Pancreas (tissue), 10 donors: ENCODE data around the gene CCDC200. TPM values are rescaled to one million over a fixed set of nuclear protein-coding genes. Genes with fewer than 3 reads are reported as not detected.

ENCODE experiments used
- ATAC-seq, 4 donors: fragments of 200-7000 bp; cut with Tn5 transposase; one replicate each; pipeline versions ENCODE4 v1.8.0 to v1.9.1; 2020; ENCODE audit warnings: mild to moderate bottlenecking in 4 of 4, moderate library complexity in 4 of 4
- DNase-seq, 6 donors: peaks; one replicate each; pipeline ENCODE4 v3.0.0-alpha.2; 2020
- FAIRE-seq: peaks from 2 replicates; lab custom pipeline; 2012; peaks lifted over from hg19 to GRCh38; lab: Jason Lieb, UNC
- H3K27ac ChIP-seq, 4 donors: fragments of 200-600 bp; sonication (generic); 1 replicate in 3 of 4; 2 replicates in 1 of 4; pipeline versions ENCODE4 v1.5.0 to v1.8.0; 2020
- H3K27me3 ChIP-seq, 4 donors: fragments of 200-600 bp; one replicate each; pipeline ENCODE4 v1.8.0; 2021
- H3K36me3 ChIP-seq, 3 donors: fragments of 200-600 bp; sonication (generic) in 1 of 3; one replicate each; pipeline versions ENCODE4 v1.5.0 to v1.8.0; 2020 to 2021
- H3K4me1 ChIP-seq, 3 donors: fragments of 200-600 bp; one replicate each; pipeline ENCODE4 v1.8.0; 2021
- H3K4me3 ChIP-seq, 4 donors: fragments of 200-600 bp; sonication (generic) in 2 of 4; one replicate each; pipeline versions ENCODE4 v1.5.0 to v1.8.0; 2020 to 2021
- H3K9me3 ChIP-seq, 4 donors: fragments of 200-600 bp; one replicate each; pipeline ENCODE4 v1.8.0; 2021
- WGBS, 2 donors: extraction: QIAGEN DNeasy Blood & Tissue Kit; methylation state at CpG; one replicate each; pipeline ENCODE4 v1.1.7; 2013; 5-methylcytosine and 5-hydroxymethylcytosine counted together
- intact Hi-C, 3 donors: fragments of 100-400 bp; cut with DNase I; formaldehyde crosslinking; loops; one replicate each; pipeline versions ENCODE4 v1.11.1 to v1.14.2; 2022
- polyA plus RNA-seq, 2 donors: library from polyadenylated mRNA; stranded (reverse); fragments of 200-250 nt; gene quantifications; one replicate each; pipeline ENCODE4 v1.2.3, GENCODE V29; 2013
- total RNA-seq, 6 donors: library from RNA; stranded (reverse); fragmentation: NEBNext Ultra II Directional in 4 of 6; extraction: Animal tissue kit (Norgen Biotek cat#: 25700) in 4 of 6; gene quantifications; one replicate each; pipeline versions ENCODE4 v1.2.1 to v1.2.4, GENCODE V29; 2021 to 2023
- TF ChIP-seq, protein P1 (sequence below), 4 donors: fragments of 200-600 bp; sonication (generic) in 3 of 4; IDR thresholded peaks; one replicate each; pipeline versions ENCODE4 v1.5.0 to v1.8.0; 2021; ENCODE audit warnings: antibody characterized with exemption in 4 of 4
- donor health status: healthy with polysubstance abuse.
- donor health status: DM: no; HTN: no; CAD: no; lungs with moderate emphysema.
- donor health status: DM: no; HTN: no; CAD: no.
- donor health status: control.
- donor health status: control.
- donor health status: Bipolar disorder and iron deficiency.
- donor health status: DM: yes; HTN: yes; CAD: no.
- donor health status: DM: no; HTN: no; CAD: no.
- donor health status: DM: no; HTN: no; CAD: no.
- donor health status: DM: yes; HTN: yes; CAD: no.

The CCDC200 gene
- total and polyA plus RNA-seq, 8 donors = 0.26 to 0.80 (median 0.51) TPM; not detected in 5

DNA sequence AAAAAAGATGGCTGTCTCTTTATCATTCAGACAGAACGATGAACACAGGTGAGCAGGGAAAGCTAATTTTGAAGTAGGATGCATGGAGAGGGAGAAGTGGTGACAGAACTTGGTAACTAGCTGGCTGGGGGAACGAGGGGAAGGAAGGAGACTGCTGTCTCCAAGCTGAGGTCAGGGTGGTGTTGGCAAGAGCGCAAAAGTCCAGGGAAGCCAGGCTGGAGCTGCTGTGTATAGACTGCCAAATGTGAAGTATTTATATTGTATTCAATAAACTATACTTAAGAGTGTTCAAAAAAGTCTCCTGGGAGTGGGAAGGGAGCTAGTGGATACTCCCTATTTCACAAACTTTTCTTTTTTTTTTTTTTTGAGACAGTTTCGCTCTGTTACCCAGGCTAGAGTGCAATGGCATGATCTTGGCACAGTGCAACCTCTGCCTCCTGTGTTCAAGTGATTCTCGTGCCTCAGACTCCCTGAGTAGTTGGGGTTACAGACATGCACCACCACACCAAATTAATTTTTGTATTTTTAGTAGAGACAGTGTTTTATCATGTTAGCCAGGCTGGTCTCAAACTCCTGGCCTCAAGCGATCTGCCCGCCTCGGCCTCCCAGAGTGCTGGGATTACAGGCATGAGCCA lies 8.6 kb downstream of the CCDC200 start:
- intact Hi-C loops = loop anchor here in 1 of 3 donors (5.0 to 10.0 kb wide), 2 partner anchors 97 to 215 kb away; partner anchors contain the start of gene IFI35
- peak in 1 of 6 donors; percentile 6 for DNase-seq
- Histone ChIP-seq H3K4me1 (peaks cover 6 to 11% (median 11%) of the 10 kb centered on the region in 3 donors), H3K27ac (no peak overlapping the region), H3K36me3 (no peaks in the 10 kb centered on the region), H3K4me3 (no peak overlapping the region), H3K9me3 (no peaks in the 10 kb centered on the region), H3K27me3 (no peaks in the 10 kb centered on the region)
- TF ChIP-seq, protein P1, sequence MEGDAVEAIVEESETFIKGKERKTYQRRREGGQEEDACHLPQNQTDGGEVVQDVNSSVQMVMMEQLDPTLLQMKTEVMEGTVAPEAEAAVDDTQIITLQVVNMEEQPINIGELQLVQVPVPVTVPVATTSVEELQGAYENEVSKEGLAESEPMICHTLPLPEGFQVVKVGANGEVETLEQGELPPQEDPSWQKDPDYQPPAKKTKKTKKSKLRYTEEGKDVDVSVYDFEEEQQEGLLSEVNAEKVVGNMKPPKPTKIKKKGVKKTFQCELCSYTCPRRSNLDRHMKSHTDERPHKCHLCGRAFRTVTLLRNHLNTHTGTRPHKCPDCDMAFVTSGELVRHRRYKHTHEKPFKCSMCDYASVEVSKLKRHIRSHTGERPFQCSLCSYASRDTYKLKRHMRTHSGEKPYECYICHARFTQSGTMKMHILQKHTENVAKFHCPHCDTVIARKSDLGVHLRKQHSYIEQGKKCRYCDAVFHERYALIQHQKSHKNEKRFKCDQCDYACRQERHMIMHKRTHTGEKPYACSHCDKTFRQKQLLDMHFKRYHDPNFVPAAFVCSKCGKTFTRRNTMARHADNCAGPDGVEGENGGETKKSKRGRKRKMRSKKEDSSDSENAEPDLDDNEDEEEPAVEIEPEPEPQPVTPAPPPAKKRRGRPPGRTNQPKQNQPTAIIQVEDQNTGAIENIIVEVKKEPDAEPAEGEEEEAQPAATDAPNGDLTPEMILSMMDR (IDR thresholded peaks at IDR 0.05) = no peak
- no peak for ATAC-seq
- no peak for FAIRE-seq
- WGBS, 2 donors = 79 to 85% methylated on average over 8 of the region's 8 CpGs

DNA sequence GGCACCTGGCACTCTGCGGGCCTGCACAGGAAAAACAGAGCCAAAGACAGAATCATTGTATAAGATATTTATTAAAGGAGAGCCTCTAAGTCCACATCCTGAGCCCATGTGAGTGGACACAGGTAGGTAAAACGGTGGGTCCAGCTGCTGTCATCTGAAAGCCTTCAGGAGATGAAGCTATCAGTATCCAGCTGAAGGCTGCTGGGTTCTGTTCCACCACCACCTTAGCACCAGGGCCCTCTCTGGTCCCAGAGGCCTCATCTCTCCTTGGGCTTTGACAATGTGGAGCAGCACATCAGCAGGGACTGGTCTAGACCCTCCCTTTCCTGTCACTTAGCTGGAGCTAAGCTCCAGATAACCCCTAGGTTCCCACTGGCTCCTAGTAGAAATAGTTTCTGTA lies 9.4 kb downstream of the CCDC200 start:
- Histone ChIP-seq H3K4me1 (peaks cover 6 to 11% (median 11%) of the 10 kb centered on the region in 3 donors), H3K36me3 (no peaks in the 10 kb centered on the region), H3K9me3 (no peaks in the 10 kb centered on the region), H3K4me3 (no peak overlapping the region), H3K27ac (no peak overlapping the region), H3K27me3 (no peaks in the 10 kb centered on the region)
- 89 to 94% methylated on average over 2 of the region's 2 CpGs for WGBS, 2 donors
- TF ChIP-seq, protein P1 (IDR thresholded peaks at IDR 0.05) = no peak
- ATAC-seq = no peak
- intact Hi-C loops = loop anchor here in 1 of 3 donors (10.0 kb wide), 1 partner anchor 214 kb away; the partner anchor contains the start of gene IFI35
- no peak for FAIRE-seq
- DNase-seq = peak in 1 of 6 donors; percentile 3

DNA sequence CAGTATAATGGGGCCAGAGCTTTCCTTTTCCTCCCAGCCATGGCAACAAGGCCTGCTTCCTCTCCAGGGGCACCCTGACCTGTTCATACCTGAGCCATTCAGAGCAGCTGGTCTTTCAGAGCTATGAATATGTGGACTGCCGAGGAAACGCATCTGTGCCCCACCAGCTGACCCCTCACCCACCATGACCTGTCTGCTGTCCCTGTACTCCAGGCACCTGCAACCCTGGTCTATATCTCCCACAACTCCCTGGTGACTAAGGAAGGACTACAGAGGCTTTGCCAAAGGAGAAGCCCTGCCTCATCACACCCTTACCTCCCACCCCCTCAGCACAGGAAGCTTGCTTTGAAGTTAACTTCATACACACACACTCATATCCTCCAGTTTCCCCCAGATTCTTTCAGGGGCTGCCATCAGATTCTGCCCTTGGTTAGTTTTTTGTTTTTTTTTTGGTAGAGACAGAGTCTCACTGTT lies 10.8 kb downstream of the CCDC200 start:
- Histone ChIP-seq H3K27me3 (no peaks in the 10 kb centered on the region), H3K27ac (no peak overlapping the region), H3K36me3 (no peaks in the 10 kb centered on the region), H3K9me3 (no peaks in the 10 kb centered on the region), H3K4me3 (no peak overlapping the region), H3K4me1 (peaks cover 6 to 22% (median 11%) of the 10 kb centered on the region in 3 donors)
- ATAC-seq = no peak
- TF ChIP-seq, protein P1 (IDR thresholded peaks at IDR 0.05) = no peak
- intact Hi-C loops = loop anchor here in 1 of 3 donors (10.0 kb wide), 1 partner anchor 213 kb away; the partner anchor contains the start of gene IFI35
- DNase-seq = no peak
- no peak for FAIRE-seq
- 91 to 100% methylated on average over 2 of the region's 2 CpGs for WGBS, 2 donors

DNA sequence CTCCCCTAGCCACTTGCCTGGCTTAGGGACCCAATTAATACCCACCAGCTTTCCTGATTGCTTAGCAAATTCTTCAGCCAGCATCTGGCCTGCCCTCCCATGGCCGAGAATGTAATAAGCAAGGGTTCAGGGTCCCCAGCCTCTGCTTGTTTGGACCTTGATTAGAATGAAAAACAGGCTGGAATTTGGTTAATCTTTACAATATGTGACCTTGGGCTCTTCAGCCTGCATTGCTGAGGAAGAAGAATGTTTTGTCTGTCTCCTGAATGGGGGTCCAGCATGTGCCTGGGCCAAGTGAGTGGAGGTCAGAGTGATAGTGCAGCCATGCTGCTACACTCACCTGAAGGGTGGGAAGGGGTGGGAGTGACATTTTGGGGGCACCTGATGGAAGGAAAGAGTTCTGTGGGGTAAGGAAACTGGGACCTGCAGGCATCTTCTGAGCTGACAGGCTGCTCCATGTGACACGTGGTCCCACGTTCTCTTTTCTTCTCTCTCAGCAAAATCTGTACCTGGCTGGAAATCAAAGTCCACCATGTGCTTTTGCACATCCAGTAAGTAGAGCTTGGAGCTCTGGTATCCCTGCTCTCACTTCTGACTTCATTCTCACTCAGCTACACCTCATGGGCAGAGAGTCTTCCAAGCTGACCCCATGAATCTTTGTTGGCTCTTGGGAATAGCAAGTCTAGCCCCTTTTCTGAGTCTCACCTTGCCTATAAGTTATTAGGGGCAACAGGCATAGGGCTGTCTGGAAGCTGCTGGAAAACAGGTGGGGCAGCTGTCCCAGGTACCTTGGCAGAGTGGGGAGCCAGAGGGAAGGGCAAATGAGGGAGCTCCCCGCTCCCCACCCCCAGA lies 11.4 kb downstream of the CCDC200 start:
- no peak overlapping the region for H3K4me3 ChIP-seq
- FAIRE-seq (no peak), DNase-seq (no peak), ATAC-seq (no peak)
- no peaks in the 10 kb centered on the region for H3K36me3 ChIP-seq
- intact Hi-C loops = loop anchor here in 1 of 3 donors (10.0 kb wide), 1 partner anchor 212 kb away; the partner anchor contains the start of gene IFI35
- 48 to 58% methylated on average over 4 of the region's 4 CpGs for WGBS, 2 donors
- H3K27ac ChIP-seq = no peak overlapping the region
- H3K9me3 ChIP-seq = no peaks in the 10 kb centered on the region
- H3K27me3 ChIP-seq = no peaks in the 10 kb centered on the region
- H3K4me1 ChIP-seq = peaks cover 8 to 27% (median 15%) of the 10 kb centered on the region in 3 donors
- TF ChIP-seq, protein P1 (IDR thresholded peaks at IDR 0.05) = no peak
